Measurements from ENCODE around the gene SYTL1.

Gene SYTL1

GRCh38 chr1:27345272-27345671 is 3.5 kb downstream of the SYTL1 start:
- in situ Hi-C loops (cut with MboI; ENCODE audit: low sequenced_read_pairs) = no loop called here

DNA sequence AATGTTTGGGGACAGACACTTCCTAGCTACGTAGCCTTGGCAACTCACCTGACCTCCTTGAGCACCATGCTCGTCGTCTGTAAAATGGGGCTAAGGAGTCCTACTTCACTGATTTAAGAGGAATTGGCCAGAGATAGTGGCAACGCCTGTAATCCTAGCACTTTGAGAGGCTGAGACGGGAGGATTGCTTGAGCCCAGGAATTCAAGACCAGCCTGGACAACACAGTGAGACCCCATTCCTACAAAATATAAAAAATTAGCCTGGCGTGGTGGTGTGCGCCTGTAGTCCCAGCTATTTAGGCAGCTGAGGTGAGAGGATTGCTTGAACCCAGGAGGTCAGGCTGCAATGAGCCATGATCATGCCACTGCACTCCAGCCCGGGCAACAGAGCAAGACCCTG is 4.5 kb downstream of the SYTL1 start:
- in situ Hi-C loops (cut with MboI; ENCODE audit: low sequenced_read_pairs) = no loop called here

DNA sequence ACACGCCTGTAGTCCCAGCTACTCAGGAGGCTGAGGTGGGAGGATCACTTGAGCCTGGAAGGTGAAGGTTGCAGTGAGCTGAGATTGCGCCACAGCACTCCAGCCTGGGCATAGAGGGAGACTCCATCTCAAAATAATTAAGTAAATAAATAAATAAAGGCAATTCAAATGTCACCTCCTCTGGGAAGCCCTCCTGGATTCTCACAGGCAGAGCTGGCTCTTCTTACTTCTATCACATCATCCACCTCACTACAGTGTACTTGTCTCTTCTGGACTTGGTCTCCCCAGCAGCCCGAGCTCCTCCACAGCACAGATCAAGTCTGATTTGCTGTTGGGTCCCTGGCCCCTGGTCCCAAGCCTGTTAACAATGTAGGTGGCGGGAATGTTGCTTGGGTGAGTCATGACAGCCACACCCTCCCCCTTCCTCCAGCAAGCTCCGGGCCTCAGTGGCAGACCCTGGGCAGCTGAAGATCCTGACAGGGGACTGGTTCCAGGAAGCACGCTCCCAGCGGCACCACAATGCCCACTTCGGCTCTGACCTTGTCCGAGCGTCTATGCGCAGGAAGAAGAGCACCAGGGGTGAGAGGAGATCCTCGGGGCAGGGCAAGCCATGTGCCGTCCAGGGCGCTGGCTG is 5.3 kb downstream of the SYTL1 start:
- in situ Hi-C loops (cut with MboI; ENCODE audit: low sequenced_read_pairs) = no loop called here

- in situ Hi-C loops (cut with MboI; ENCODE audit: low sequenced_read_pairs) = no loop called here
These were observed 7.3 kb downstream of the SYTL1 start for GRCh38 chr1:27348861-27349783.

- in situ Hi-C loops (cut with MboI; ENCODE audit: low sequenced_read_pairs) = no loop called here
These were observed 8.2 kb downstream of the SYTL1 start for GRCh38 chr1:27349784-27350662.

- in situ Hi-C loops (cut with MboI; ENCODE audit: low sequenced_read_pairs) = no loop called here
These were observed 9.1 kb downstream of the SYTL1 start for GRCh38 chr1:27350663-27351540.

DNA sequence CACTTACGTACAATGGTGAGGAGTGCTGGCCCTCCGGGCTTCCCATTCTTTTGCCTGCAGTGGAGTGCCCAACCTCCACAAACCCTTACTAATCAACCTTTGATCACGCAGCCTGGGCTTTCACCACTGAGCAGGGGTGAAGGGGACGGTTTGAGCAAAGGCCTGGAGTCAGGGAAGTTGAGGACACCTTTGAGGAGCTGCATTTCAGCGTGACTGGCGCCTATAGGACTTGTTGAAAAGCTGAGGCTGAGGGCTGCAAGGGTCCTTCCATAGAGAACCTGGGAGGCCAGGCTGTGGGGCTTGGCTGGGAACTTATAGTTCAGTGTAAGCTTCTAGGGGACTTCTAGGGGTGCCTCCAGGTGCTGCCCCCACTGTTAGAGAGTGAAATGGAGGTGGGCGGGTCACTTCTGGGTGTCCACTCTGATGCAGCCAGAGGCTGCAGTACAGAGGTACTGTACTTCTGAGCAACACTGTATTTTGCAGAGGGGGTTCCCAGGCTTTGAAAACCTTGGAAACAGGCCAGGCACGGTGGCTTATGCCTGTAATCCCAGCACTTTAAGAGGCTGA is 9.8 kb downstream of the SYTL1 start:
- in situ Hi-C loops (cut with MboI; ENCODE audit: low sequenced_read_pairs) = no loop called here

GRCh38 chr1:27353166-27353565 is 11.3 kb downstream of the SYTL1 start:
- in situ Hi-C loops (cut with MboI; ENCODE audit: low sequenced_read_pairs) = no loop called here

DNA sequence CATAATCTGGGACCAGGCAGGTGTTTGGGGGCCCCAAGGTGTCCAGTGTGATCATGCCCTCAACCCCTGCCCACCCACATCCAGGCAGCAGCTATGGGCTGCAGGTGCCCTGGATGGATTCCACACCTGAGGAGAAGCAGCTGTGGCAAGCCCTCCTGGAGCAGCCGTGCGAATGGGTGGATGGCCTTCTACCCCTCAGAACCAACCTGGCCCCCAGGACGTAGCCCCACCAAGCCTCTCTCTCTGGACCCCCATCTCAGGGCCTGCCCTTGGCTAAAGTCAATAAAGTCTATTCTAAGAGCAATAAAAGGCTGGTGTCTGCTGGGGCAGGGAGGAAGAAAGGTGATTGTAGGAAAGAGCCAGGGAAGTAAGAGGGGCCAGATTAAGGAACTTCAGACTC is 11.8 kb downstream of the SYTL1 start:
- in situ Hi-C loops (cut with MboI; ENCODE audit: low sequenced_read_pairs) = no loop called here

- in situ Hi-C loops (cut with MboI; ENCODE audit: low sequenced_read_pairs) = no loop called here
These were observed 13.9 kb downstream of the SYTL1 start for GRCh38 chr1:27355683-27356082.

DNA sequence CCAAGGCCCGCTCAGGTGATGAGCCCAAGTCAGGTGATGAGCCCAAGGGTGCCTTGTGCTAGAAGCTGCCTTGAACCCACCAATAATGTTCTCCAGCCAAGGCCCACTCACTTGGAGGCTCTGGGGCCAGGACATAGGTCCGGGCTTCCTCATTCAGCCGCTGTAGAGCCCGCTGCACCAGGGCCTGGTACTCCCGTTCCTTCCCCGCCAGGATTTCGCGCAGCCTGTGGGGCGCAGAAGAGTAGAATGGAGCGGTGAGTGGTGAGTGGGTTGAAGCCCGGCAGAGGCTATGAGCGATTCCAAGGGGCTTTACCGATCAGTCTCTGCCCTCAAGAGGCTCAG is 14.4 kb downstream of the SYTL1 start:
- in situ Hi-C loops (cut with MboI; ENCODE audit: low sequenced_read_pairs) = no loop called here

DNA sequence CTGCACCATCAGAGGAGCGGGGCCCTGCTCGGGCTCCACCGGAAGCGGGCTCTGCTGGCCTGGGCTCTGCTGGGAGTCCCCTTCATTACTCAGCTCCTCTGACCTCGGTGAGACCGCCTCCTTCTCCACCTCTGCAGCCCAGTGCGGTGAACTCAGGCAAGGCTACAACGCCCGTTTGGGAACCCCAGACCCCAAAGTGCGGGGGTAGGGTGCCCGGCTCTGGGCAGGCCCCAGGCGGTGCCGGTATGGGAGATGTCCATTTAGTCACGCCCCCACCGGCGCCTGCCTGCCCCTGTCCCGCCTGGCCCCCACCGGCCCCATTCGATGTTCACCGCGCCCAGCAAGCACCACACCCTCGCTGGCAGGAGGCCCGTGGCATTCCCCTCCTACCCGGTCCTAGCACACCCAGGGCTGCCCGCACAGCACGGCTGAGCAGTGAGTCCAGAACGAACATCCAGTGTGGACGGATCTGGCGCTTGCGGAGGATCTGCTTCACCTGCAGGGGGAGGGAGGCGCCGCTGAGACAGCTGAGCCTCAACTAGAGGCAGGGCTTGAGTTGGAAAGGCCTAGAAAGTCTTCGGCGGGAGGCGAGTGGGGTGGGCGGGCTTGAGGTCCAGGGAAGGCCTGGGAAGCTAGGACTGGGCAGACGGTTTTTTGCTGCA is 14.9 kb downstream of the SYTL1 start:
- in situ Hi-C loops (cut with MboI; ENCODE audit: low sequenced_read_pairs) = no loop called here

DNA sequence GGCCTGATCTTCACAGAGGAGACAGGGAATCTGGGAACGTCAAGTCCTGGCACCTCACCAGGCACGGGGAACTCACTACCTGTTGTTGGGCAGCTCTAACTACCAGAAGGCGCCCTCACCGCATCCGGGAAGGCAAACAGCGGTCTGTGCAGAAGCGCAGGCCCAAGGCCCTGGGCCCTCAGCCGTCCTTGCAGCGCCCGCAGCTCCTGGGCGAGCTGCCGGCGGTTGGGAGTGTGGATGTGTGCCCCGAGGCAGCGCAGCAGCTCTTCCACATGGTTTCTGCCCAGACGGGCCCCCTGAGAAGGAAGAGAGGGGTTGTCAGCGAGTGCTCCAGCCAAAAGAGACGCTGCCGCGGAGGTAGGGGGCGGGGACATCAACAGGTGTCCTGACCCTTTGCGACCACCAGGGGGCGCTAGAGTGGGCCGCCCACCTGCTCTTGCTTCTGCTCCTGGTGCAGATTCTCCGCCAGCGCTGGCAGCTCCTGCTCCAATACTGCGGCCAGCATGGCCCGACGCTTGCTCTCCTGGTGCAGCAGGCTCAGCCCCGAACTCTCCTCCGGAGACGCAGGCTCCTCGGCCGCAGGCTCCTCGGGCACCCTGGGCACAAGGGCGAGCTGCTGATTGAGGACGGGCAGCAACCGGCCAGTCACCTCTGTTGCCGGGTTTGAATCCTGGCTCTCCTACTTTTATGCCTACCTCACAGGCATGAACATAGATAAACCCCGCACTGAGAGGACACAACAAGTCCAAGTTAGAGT is 15.6 kb downstream of the SYTL1 start:
- in situ Hi-C loops (cut with MboI; ENCODE audit: low sequenced_read_pairs) = no loop called here

DNA sequence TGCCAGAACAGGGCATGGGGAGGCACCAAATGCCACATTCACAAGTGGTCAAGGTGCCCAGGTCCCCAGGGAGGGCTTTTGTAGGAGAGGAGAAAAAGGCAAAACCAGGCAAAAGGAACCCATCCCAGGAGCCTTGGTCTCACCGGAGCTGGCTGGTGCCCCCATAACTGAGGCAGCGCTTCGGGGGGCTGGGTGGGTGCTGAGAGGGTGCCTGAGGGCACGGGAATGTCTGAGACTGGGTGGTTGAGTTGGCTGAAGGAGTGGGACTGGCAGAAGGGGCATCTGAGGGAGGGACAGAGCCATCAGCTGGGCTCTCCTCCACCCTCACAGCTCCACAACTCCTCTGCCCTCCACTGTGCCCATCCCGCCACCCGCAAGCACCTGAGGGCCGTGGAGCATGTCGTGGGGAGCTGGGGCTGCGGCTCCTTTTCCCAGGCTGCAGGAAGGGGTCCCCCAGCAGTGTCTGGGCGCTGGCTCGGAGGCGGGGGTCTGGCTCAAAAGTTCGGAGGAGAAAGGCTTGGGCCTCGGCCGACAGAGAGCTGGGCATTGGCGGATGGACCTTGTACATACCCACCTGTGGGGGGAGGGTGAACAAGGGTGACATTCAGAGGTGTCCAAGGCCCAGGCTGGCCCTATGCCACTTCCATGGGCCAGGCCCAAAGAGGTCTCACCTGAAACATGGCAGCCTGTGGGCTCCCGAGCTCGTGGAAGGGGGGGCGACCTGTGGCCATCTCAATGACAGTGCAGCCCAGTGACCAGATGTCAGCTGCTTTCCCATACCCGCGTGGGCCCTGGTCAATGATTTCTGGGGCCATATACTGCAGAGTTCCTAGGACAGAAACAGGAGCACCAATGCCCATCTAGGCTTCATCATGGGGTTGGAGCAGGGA is 16.5 kb downstream of the SYTL1 start:
- in situ Hi-C loops (cut with MboI; ENCODE audit: low sequenced_read_pairs) = no loop called here

DNA sequence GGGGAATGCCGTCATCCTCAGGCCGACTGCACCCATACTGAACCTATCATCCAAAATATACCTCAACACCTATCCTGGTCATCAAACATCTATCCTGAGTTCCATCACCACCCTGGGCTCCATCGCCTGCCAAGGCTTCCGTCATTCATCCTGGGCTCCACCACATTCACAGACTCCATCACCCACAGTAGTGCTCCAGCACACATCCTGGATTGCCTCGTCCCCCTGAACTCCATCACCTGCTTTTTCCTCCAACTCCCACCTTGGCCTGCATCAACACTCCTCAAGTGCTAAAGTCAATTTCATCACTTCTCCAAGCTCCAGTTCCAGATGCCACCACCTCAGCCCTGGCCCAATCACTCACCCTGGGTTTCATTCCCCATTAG is 17.1 kb downstream of the SYTL1 start:
- in situ Hi-C loops (cut with MboI; ENCODE audit: low sequenced_read_pairs) = no loop called here

DNA sequence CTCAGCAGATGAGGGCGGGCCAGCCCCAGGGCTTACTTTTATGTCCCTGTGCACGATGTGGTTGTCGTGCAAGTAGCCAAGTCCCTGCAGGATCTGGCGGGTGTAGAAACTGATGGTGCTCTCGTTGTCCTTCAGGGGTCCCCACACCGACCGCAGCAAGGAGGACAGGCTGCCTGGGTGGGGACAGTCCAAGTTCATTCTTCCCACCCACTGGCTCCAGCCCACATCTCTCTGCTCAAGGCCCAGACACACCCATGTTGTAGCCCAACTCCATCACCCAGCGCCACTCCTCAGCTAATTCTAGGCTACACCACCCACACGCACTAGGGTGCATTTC is 18.0 kb downstream of the SYTL1 start:
- in situ Hi-C loops (cut with MboI; ENCODE audit: low sequenced_read_pairs) = no loop called here

- in situ Hi-C loops (cut with MboI; ENCODE audit: low sequenced_read_pairs) = no loop called here
These were observed 18.6 kb downstream of the SYTL1 start for GRCh38 chr1:27360159-27361043.
